HG03571 (cell line): ENCODE data around the gene PNKP.
"Not testable (repeated sequence)": the region's sequence is repeated elsewhere in the genome, so short reads cannot be mapped to it uniquely, and the experiment has no call there.

ENCODE experiments used
- ATAC-seq: cut with Tn5 transposase; IDR thresholded peaks from one replicate; pipeline ENCODE4 v1.9.1; 2021; ENCODE audit not compliant: unreplicated experiment

Gene PNKP

DNA sequence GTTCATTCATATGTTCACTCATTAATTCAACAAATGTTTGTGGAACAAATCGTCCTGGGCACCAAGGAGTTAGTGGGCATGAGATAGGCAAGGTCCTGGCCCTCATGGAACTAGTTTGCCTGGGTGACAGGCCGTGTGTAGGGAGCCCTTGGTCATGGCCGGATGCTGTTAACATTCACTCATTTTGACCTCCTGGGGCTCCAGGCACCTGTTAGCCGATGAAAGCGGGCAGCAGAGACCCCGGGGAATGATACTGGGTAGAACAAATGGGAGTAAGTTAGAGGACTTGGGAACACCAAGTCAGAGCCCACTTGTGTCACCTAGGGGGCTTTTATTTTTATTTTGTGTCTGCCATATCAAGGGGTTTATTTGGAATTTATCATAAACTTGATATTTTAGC, 42.7 kb downstream of the PNKP start:
- no peak for ATAC-seq

- no peak for ATAC-seq
Measured at GRCh38 chr19:49823472-49823871, 43.9 kb downstream of the PNKP start.

- no peak for ATAC-seq
Measured at GRCh38 chr19:49820125-49820524, 47.3 kb downstream of the PNKP start.

DNA sequence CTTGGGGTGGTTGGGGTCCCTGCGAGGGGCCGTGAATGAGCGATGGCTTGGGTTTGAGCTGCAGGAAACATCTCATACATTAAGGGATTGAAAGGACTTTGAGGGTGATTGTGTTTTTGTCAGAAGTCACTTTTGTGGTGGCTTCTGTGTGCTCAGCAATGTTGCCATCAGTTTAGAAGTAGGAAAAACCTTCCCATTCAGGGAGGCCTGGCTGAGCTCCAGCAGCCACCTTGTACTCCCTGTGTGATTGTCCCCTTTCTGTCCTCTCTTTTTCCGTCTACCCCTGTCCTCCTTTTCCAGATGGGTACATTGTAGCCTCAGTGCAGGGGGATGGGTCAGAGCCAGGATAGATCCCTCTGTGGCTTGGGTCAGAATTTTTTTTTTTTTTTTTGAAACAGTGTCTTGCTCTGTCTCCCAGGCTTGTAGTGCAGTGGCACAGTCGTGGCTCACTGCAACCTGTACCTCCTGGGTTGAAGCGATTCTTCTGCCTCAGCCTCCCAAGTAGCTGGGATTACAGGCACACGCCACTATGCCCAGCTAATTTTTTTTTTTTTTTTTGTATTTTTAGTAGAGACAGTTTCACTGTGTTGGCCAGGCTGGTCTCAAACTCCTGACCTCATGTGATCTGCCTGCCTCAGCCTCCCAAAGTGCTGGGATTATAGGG, 47.8 kb downstream of the PNKP start:
- ATAC-seq = not testable (repeated sequence)

- ATAC-seq = no peak
Measured at GRCh38 chr19:49818649-49819370, 48.6 kb downstream of the PNKP start.

DNA sequence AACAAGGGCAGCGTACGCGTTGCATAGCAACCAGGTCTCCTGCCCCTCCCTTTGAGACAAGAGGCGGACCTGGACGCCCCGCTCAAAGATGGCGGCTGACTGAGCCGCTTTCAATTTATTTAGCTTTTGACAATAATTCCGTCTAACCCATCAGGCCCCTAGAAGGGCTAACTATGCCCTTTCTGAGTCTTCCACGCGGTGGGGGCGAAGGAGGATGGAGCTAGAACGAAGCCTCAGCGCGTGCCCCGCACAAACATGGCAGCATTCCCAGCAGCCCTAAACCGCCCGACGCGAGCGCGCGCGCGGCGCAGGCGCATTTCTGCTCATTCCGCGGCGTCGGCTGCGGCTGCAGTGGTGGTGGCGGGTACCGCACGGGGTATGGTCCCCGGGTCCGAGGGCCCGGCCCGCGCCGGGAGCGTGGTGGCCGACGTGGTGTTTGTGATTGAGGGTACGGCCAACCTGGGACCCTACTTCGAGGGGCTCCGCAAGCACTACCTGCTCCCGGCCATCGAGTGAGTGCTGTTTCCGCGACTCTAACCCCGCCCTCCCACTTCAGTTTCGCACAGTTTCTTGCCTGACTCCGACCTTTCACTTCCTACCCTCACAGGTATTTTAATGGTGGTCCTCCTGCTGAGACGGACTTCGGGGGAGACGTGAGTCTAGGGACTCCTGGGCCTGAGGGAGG, 49.3 kb downstream of the PNKP start, which contains the start of gene MED25:
Gene MED25, plus strand, starts transcription at position 326 of the 685 bp plus-strand sequence. Its CDS starts 53 bp downstream, at position 379.
- ATAC-seq = peak; percentile 68

- no peak for ATAC-seq
Measured at GRCh38 chr19:49816590-49816989, 50.8 kb downstream of the PNKP start.

- no peak for ATAC-seq
Measured at GRCh38 chr19:49814010-49814409, 53.4 kb downstream of the PNKP start.

DNA sequence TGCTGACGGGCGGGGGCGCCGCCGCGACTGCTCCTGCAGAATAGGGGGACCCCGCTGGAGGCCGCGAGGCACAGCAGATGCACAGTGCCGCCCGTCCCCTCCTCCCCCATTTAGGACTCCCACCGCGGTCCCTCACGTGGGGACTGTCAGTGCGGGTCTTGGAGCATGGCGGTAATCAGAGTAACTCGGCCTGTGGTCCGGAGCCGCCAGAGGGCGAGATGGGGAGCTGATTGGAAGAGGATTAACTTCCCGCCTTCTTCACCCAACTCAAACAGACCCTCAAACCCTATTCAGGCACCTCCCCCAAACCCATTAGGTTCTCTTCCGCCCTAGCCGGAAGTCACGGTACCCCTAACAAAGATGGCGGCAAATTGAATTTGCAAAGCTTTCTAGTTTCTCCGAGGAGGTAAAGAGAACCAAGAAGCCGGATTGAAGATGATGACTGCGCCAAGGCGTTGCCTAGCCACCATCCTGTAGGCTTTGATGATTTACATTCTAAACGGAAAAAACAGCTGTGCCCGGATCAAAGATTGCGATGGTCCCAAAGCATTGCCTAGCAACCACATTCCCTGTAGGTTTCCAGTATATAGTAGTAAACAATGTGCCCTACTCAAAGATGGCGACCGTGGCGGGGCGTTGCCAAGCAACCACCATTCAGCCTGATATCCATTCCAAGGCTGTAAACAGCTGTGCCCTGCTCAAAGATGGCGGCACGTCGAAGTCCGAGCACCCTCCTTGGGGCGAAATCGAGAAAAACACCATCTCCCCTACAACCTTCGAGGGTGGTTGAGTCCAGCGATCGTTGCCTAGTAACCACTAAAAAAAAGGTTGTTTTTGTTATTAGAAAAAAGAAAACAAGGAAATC, 54.1 kb downstream of the PNKP start, which contains the start of gene FUZ:
Gene FUZ, minus strand, starts transcription at position 296 of the 865 bp plus-strand sequence. Its CDS starts 186 bp downstream, at position 110.
- peak; percentile 60 for ATAC-seq

DNA sequence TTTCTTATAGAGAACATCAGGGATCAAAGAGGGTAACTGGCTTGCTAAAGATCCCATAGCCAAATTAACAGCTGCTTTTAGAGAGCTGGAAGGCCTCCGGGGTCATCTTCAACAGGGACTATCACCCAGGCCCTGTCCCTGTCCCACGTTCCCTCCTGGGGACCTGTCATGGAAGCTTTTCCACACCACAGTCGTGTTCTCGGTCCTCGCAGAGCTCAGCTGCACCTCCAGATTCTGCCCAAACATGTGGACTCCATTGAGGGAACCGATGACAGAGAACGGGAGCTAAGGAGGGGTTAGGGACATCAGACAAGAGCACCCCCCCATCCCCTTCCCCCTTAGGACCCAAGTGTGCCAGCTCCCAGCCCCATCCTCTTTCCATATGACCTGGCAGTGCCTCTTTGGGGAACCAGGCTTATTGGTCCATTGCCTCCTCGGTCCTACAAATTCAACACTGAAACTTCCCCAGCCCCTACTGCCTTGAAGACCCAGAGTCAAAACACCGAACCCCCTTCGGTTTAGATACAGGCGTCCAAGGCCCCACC, 54.9 kb downstream of the PNKP start:
- ATAC-seq = no peak

GRCh38 chr19:49811328-49811727, 56.0 kb downstream of the PNKP start:
- no peak for ATAC-seq
